Measurements from ENCODE around the gene DPP4. TPM values are rescaled to one million over a fixed set of nuclear protein-coding genes. Genes with fewer than 3 reads are reported as not detected.

The DPP4 gene
- total RNA-seq, 1 donor from 2014 or later = 0.59 TPM

- no peak for TF ChIP-seq CTCF (IDR thresholded peaks at IDR 0.05; ENCODE audit: unreplicated experiment)
- DNase-seq (ENCODE audit: low spot score) = no peak
- Mint-ChIP-seq H3K4me3 (ENCODE audit: unreplicated experiment) (no peak overlapping the region), H3K27me3 (ENCODE audit: unreplicated experiment) (peaks cover 3% of the 10 kb centered on the region), H3K4me1 (ENCODE audit: unreplicated experiment) (no peaks in the 10 kb centered on the region), H3K36me3 (ENCODE audit: low read depth, unreplicated experiment) (no peaks in the 10 kb centered on the region), H3K27ac (ENCODE audit: unreplicated experiment) (no peak overlapping the region), H3K9me3 (ENCODE audit: unreplicated experiment) (no peaks in the 10 kb centered on the region)
Measured at GRCh38 chr2:161990036-161990435, 84.0 kb downstream of the DPP4 start.

- Mint-ChIP-seq H3K36me3 (ENCODE audit: low read depth, unreplicated experiment) (no peaks in the 10 kb centered on the region), H3K27ac (ENCODE audit: unreplicated experiment) (no peak overlapping the region), H3K9me3 (ENCODE audit: unreplicated experiment) (no peaks in the 10 kb centered on the region), H3K4me1 (ENCODE audit: unreplicated experiment) (no peaks in the 10 kb centered on the region), H3K27me3 (ENCODE audit: unreplicated experiment) (peaks cover 3% of the 10 kb centered on the region), H3K4me3 (ENCODE audit: unreplicated experiment) (no peak overlapping the region)
- DNase-seq (ENCODE audit: low spot score) = peak; percentile 10
- peak; percentile 34 for TF ChIP-seq CTCF (IDR thresholded peaks at IDR 0.05; ENCODE audit: unreplicated experiment)
Measured at GRCh38 chr2:161988589-161988988, 85.4 kb downstream of the DPP4 start.

- no peak for TF ChIP-seq CTCF (IDR thresholded peaks at IDR 0.05; ENCODE audit: unreplicated experiment)
- no peak for DNase-seq (ENCODE audit: low spot score)
- Mint-ChIP-seq H3K36me3 (ENCODE audit: low read depth, unreplicated experiment) (no peaks in the 10 kb centered on the region), H3K4me1 (ENCODE audit: unreplicated experiment) (no peaks in the 10 kb centered on the region), H3K9me3 (ENCODE audit: unreplicated experiment) (no peaks in the 10 kb centered on the region), H3K27ac (ENCODE audit: unreplicated experiment) (no peak overlapping the region), H3K27me3 (ENCODE audit: unreplicated experiment) (peaks cover 3% of the 10 kb centered on the region), H3K4me3 (ENCODE audit: unreplicated experiment) (no peak overlapping the region)
Measured at GRCh38 chr2:161987311-161987710, 86.7 kb downstream of the DPP4 start.

- Mint-ChIP-seq H3K27me3 (ENCODE audit: unreplicated experiment) (peaks cover 3% of the 10 kb centered on the region), H3K4me3 (ENCODE audit: unreplicated experiment) (no peak overlapping the region), H3K9me3 (ENCODE audit: unreplicated experiment) (no peaks in the 10 kb centered on the region), H3K27ac (ENCODE audit: unreplicated experiment) (no peak overlapping the region), H3K36me3 (ENCODE audit: low read depth, unreplicated experiment) (no peaks in the 10 kb centered on the region), H3K4me1 (ENCODE audit: unreplicated experiment) (no peaks in the 10 kb centered on the region)
- no peak for DNase-seq (ENCODE audit: low spot score)
- TF ChIP-seq CTCF (IDR thresholded peaks at IDR 0.05; ENCODE audit: unreplicated experiment) = no peak
Measured at GRCh38 chr2:161983866-161984265, 90.1 kb downstream of the DPP4 start.

GRCh38 chr2:161983331-161983651 lies 90.7 kb downstream of the DPP4 start:
- no peaks in the 10 kb centered on the region for H3K9me3 Mint-ChIP-seq (ENCODE audit: unreplicated experiment)
- no peaks in the 10 kb centered on the region for H3K4me1 Mint-ChIP-seq (ENCODE audit: unreplicated experiment)
- H3K36me3 Mint-ChIP-seq (ENCODE audit: low read depth, unreplicated experiment) = no peaks in the 10 kb centered on the region
- no peak for DNase-seq (ENCODE audit: low spot score)
- no peak overlapping the region for H3K4me3 Mint-ChIP-seq (ENCODE audit: unreplicated experiment)
- H3K27me3 Mint-ChIP-seq (ENCODE audit: unreplicated experiment) = peaks cover 3% of the 10 kb centered on the region
- H3K27ac Mint-ChIP-seq (ENCODE audit: unreplicated experiment) = no peak overlapping the region
- no peak for TF ChIP-seq CTCF (IDR thresholded peaks at IDR 0.05; ENCODE audit: unreplicated experiment)

Data from endothelial cell (in vitro differentiated cells).